Fibroblast of peridontal ligament (primary cell): Measurements from ENCODE around the gene IL23R.

Experiments
- DNase-seq: peaks from one replicate; pipeline ENCODE4 v3.0.0-alpha.2; 2010; ENCODE audit errors: extremely low read depth

The IL23R gene

DNA sequence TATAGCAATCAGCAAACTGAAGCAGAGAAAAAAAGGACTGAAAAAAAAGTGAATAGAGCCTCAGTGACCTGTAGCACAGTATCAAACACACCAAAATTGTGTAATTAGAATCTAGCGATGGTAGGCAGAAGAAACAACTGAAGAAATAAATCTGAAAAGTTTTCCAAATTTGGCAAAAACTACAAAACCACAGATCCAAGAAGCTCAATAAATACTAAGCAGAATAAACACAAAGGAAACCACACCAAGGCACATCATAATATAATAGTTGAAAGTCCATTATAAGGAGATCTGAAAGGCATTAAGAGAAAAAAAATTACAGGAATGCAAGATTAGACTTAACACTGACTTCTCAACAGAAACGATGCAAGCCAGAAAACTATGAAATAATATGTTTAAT, 134.3 kb downstream of the IL23R start:
- peak; percentile 1 for DNase-seq

DNA sequence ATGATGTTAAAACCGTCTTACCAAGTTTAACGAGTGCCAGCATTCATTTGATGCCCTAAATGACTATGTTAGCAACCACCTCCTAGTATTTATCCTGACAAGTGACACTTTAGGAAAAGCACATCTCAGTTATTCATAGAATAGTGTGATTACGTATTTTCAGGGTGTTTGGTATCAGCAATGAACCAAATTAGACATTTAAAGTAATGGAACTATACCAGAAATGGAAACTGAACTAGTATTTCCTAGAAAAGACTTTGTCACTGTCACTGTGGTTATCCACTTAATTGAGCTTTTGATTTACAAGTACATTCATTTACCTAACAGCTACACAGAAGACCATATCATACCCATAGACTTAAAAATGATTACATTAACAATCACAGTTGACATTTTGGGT, 137.8 kb downstream of the IL23R start:
- no peak for DNase-seq

DNA sequence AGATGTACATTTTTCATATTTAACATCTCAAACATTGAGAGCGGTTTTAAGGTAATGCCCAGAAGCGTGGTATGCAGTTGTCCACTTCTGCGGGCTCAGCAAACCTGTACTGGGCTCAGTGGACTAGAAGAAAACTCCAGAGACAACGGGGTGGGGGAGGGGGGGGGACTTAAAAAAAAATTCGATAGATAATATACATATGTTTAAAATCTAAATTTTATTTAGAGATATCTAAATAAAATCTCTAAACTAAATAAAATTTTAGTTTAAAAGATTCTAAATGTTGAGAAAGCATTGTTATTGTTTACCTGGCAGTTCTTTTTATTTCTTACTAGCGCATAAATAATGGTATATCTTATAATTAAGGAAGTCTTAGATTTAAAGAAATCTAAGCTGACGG, 140.3 kb downstream of the IL23R start:
- no peak for DNase-seq

DNA sequence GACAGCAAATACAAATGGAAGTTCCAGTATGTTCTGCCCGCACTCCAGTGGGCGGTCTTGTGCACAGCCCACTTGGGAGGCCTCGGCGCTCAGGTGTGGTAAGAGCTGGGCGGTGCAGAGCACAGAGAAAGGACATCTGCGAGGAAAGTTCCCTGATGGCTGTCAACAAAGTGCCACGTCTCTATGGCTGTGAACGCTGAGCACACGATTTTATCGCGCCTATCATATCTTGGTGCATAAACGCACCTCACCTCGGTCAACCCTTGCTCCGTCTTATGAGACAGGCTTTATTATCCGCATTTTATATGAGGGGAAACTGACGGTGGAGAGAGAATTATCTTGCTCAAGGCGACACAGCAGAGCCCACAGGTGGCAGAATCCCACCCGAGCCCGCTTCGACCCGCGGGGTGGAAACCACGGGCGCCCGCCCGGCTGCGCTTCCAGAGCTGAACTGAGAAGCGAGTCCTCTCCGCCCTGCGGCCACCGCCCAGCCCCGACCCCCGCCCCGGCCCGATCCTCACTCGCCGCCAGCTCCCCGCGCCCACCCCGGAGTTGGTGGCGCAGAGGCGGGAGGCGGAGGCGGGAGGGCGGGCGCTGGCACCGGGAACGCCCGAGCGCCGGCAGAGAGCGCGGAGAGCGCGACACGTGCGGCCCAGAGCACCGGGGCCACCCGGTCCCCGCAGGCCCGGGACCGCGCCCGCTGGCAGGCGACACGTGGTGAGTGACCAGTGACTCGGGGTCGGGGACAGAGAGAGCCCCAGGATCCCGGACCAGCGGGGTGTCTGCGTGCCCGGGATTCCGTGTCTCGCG, 141.2 kb downstream of the IL23R start, which contains the start of gene IL12RB2:
IL12RB2 (plus strand) TSS at position 623 of the 810 bp plus-strand sequence. CDS start 12,496 bp downstream, outside the sequence.
- DNase-seq: no peak

DNA sequence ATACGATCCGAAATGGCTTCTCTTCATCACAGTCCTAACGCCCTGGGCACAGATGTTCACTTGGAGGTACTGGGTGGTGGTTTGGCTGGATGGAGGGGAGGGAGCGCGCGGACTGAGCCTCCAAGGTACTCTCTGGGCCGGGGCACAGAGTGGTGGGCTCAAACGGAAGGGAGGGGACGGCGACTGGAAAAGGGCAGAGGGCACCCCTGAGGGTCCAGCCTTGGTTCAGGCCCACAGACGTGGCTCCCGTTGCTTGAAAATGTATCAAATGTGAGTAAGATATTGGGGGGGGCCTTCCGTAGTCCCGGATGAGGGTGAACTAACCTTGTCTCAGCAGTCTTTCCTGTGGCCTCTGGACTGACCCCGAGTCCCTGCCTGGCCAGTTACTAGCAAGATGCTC, 141.9 kb downstream of the IL23R start:
- DNase-seq: no peak
